Measurements from ENCODE around the gene PRSS23. TPM values are rescaled to one million over a fixed set of nuclear protein-coding genes. Genes with fewer than 3 reads are reported as not detected.

The PRSS23 gene
- total and polyA plus RNA-seq, 9 donors = 13.5 to 129 (median 40.8) TPM

DNA sequence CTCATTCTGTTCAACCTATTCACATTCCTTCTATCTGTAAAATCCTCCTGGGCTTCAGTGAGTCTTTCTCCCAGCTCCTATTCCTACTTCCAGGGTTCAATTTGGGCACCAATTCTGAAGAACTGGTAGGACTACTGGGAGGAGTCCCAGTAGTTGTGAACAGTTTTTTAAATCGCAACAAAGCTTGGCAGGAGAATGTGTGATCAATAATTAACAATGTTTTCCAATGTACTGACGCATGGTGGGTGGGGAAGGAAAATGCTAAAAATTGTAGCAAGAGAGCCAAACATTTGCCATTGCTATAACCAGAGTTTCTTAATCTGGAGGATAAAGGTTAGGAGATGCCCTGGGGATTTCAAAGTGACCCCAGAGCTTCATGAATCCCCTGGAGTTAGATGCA lies 27.3 kb upstream of the PRSS23 start:
- no peaks in the 10 kb centered on the region for H3K9me3 ChIP-seq
- H3K36me3 ChIP-seq = no peaks in the 10 kb centered on the region
- intact Hi-C loops (cut with DNase I) = no loop called here
- TF ChIP-seq, protein P1, sequence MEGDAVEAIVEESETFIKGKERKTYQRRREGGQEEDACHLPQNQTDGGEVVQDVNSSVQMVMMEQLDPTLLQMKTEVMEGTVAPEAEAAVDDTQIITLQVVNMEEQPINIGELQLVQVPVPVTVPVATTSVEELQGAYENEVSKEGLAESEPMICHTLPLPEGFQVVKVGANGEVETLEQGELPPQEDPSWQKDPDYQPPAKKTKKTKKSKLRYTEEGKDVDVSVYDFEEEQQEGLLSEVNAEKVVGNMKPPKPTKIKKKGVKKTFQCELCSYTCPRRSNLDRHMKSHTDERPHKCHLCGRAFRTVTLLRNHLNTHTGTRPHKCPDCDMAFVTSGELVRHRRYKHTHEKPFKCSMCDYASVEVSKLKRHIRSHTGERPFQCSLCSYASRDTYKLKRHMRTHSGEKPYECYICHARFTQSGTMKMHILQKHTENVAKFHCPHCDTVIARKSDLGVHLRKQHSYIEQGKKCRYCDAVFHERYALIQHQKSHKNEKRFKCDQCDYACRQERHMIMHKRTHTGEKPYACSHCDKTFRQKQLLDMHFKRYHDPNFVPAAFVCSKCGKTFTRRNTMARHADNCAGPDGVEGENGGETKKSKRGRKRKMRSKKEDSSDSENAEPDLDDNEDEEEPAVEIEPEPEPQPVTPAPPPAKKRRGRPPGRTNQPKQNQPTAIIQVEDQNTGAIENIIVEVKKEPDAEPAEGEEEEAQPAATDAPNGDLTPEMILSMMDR (IDR thresholded peaks at IDR 0.05) = no peak
- TF ChIP-seq POLR2A (IDR thresholded peaks at IDR 0.05) = no peak
- TF ChIP-seq EP300 (IDR thresholded peaks at IDR 0.05) = no peak
- peaks cover 2% of the 10 kb centered on the region for H3K4me1 ChIP-seq (ENCODE audit: insufficient read depth)
- no peak overlapping the region for H3K4me3 ChIP-seq
- H3K27me3 ChIP-seq = no peaks in the 10 kb centered on the region
- DNase-seq = no peak
- WGBS, 3 donors = 72 to 92% (median 90%) methylated on average over 2 of the region's 2 CpGs
- no peak overlapping the region for H3K27ac ChIP-seq

DNA sequence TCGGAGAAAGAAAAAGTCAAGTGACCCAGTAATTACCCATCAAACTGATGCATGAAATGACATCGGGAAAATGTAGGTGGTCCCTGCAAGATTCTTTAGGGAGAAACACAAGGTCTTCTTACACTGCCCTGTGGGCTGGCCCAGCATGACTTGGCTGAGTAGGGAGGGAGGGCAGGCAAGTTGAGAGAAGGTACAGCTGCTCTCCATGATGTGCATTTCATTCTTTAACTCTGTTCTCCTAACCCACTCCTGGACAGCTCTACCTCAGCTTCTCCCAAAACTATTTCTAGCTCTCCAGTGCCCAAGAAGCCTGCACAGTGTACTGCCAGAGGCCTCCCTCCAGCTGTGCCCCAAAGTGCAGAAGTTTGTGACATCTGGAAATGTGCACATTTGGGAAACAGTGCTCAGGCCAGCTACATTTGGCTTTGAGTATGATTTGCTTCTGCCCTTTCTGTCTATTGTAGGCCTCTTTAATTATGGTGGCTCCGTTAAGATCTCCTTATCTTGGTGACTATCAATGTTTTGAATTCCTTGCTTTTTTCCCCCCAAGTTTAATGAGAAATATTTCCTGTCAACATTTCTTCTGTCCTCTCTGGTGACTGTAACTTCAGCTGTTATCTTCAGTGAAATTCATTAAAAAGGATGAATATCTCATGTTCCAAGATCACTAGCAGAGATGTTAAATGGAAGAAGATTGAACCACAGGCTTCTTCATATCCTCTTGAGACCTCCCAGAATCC lies 26.7 kb upstream of the PRSS23 start:
- Histone ChIP-seq H3K4me1 (ENCODE audit: insufficient read depth) (peaks cover 2% of the 10 kb centered on the region), H3K4me3 (no peak overlapping the region), H3K27ac (no peak overlapping the region), H3K9me3 (no peaks in the 10 kb centered on the region), H3K36me3 (no peaks in the 10 kb centered on the region), H3K27me3 (no peaks in the 10 kb centered on the region)
- intact Hi-C loops (cut with DNase I) = no loop called here
- TF ChIP-seq POLR2A (IDR thresholded peaks at IDR 0.05) (no peak), EP300 (IDR thresholded peaks at IDR 0.05) (no peak)
- TF ChIP-seq, protein P1 (IDR thresholded peaks at IDR 0.05) = no peak
- 44 to 54% (median 46%) methylated on average over 3 of the region's 3 CpGs for WGBS, 3 donors
- DNase-seq = no peak

DNA sequence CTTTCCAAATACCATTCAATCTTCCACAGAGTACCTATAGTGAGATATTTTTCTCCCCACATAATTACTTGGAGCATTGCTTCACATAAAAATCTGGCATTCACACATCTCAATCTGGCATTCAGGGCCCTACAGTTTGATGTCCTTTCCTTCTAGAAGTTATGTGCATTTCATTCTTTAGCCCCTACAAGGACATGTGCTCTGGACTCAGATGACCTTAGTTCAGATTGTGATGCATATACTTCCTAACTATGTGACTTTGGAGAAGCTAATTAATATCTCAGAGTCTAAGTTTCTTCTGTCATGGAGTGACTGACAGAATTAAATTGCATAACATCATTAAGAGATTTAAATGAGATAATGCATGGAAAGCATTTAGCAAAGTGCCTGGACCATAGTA lies 25.9 kb upstream of the PRSS23 start:
- Histone ChIP-seq H3K9me3 (no peaks in the 10 kb centered on the region), H3K36me3 (no peaks in the 10 kb centered on the region), H3K27ac (no peak overlapping the region), H3K27me3 (no peaks in the 10 kb centered on the region), H3K4me3 (no peak overlapping the region), H3K4me1 (ENCODE audit: insufficient read depth) (no peaks in the 10 kb centered on the region)
- intact Hi-C loops (cut with DNase I) = no loop called here
- no peak for DNase-seq
- TF ChIP-seq, protein P1 (IDR thresholded peaks at IDR 0.05) = no peak
- TF ChIP-seq POLR2A (IDR thresholded peaks at IDR 0.05) (no peak), EP300 (IDR thresholded peaks at IDR 0.05) (no peak)

DNA sequence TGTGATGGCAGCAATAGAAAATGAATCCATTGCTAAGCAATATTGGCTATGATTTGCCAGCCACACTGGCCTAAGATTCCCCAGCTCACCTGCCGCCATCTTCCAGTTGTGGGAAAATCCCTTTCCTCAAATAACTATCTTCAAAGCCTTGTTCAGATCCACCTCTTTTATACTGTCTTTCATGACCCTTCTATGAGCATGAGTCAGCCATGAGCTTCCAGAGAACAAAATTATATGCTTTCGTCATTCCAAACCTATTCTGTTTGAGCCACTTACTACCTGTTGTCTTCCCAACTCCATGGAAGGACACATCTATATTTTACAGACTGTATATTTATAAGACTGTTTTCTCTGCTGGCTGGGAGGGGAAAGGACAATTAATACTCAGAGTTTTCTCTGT lies 25.0 kb upstream of the PRSS23 start:
- intact Hi-C loops (cut with DNase I) = no loop called here
- no peak for TF ChIP-seq POLR2A (IDR thresholded peaks at IDR 0.05)
- no peak for TF ChIP-seq EP300 (IDR thresholded peaks at IDR 0.05)
- TF ChIP-seq, protein P1 (IDR thresholded peaks at IDR 0.05) = no peak
- no peaks in the 10 kb centered on the region for H3K4me1 ChIP-seq (ENCODE audit: insufficient read depth)
- H3K27ac ChIP-seq = no peak overlapping the region
- no peaks in the 10 kb centered on the region for H3K9me3 ChIP-seq
- H3K27me3 ChIP-seq = no peaks in the 10 kb centered on the region
- no peak overlapping the region for H3K4me3 ChIP-seq
- no peak for DNase-seq
- WGBS, 3 donors = 92 to 97% (median 93%) methylated on average over 2 of the region's 2 CpGs
- H3K36me3 ChIP-seq = no peaks in the 10 kb centered on the region

Data from ovary (tissue), 9 donors.